Osteoblast (primary cell): ENCODE data around the gene CELF2. TPM values are rescaled to one million over a fixed set of nuclear protein-coding genes. Genes with fewer than 3 reads are reported as not detected.
"Not testable (repeated sequence)": the region's sequence is repeated elsewhere in the genome, so short reads cannot be mapped to it uniquely, and the experiment has no call there.

Experiments
- DNase-seq: peaks from one replicate; pipeline ENCODE4 v3.0.0; 2011; ENCODE audit warnings: low spot score, mixed read lengths; ENCODE audit not compliant: insufficient read length; ENCODE audit errors: missing footprints
- H2AFZ ChIP-seq: 2 replicates; pipeline ENCODE4 v1.6.0; 2011; ENCODE audit warnings: mild to moderate bottlenecking, low read length
- H3K27ac ChIP-seq: 2 replicates; pipeline ENCODE4 v1.5.1; 2011; ENCODE audit warnings: mild to moderate bottlenecking, low read depth, low read length, moderate library complexity
- H3K27me3 ChIP-seq: 2 replicates; pipeline ENCODE4 v1.6.0; 2012; ENCODE audit warnings: mild to moderate bottlenecking, control low read depth, inconsistent platforms, low read length, moderate library complexity; ENCODE audit not compliant: insufficient read depth
- H3K36me3 ChIP-seq: 2 replicates; pipeline ENCODE4 v1.5.1; 2011; ENCODE audit warnings: mild to moderate bottlenecking, low read length, control low read depth, moderate library complexity; ENCODE audit not compliant: insufficient read depth
- H3K4me1 ChIP-seq: 2 replicates; pipeline ENCODE4 v1.5.1; 2011; ENCODE audit warnings: mild to moderate bottlenecking, low read length, control low read depth, moderate library complexity; ENCODE audit not compliant: insufficient read depth
- H3K4me2 ChIP-seq: 2 replicates; pipeline ENCODE4 v1.6.0; 2011; ENCODE audit warnings: mild to moderate bottlenecking, low read length; ENCODE audit not compliant: insufficient read depth
- H3K4me3 ChIP-seq: fragments of 200-600 bp; sonication (generic); 3 replicates; pipeline ENCODE4 v1.5.1; 2012; ENCODE audit warnings: mild to moderate bottlenecking, low read length, inconsistent platforms; ENCODE audit not compliant: insufficient read depth
- H3K79me2 ChIP-seq: 2 replicates; pipeline ENCODE4 v1.6.0; 2012; ENCODE audit warnings: mild to moderate bottlenecking, low read length, control low read depth, inconsistent platforms; ENCODE audit not compliant: insufficient read depth
- H3K9me3 ChIP-seq: 2 replicates; pipeline ENCODE4 v1.5.1; 2011; ENCODE audit warnings: low read depth, low read length, control low read depth
- H4K20me1 ChIP-seq: 2 replicates; pipeline ENCODE4 v1.6.0; 2012; ENCODE audit warnings: mild to moderate bottlenecking, low read length, control low read depth; ENCODE audit not compliant: insufficient read depth
- total RNA-seq: library from RNA; depleted of rRNA; stranded (reverse); fragments of >200 nt; gene quantifications from 2 replicates; pipeline ENCODE4 v1.2.3, GENCODE V29; 2012
- TF ChIP-seq, protein P1 (sequence below): IDR thresholded peaks from 2 replicates; pipeline ENCODE4 v1.5.1; 2011; ENCODE audit warnings: mild to moderate bottlenecking, low read depth, low read length, moderate library complexity; ENCODE audit errors: extremely low read depth

The CELF2 gene
- total RNA-seq, 1 donor = 7.6 TPM

DNA sequence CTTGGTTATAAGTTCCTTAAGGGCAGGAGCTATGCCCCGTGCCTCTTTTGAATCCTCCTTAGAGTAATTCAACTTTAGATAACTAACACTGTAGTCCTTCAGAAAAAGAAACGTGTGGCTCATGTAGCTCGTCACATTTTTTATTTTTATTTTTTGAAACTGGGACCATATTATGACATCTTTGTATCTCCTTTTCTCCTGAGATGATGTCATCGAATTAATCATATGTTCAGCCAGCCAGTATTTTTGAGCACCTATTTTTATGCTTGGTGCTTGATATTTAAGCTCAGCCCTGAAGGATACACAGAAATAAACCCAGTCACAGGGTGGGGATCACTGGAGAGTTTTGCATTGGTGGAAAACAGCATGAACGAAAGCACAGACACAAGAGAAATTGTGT lies 22.6 kb upstream of the CELF2 start:
- H3K27me3 ChIP-seq = no peaks in the 10 kb centered on the region
- TF ChIP-seq, protein P1, sequence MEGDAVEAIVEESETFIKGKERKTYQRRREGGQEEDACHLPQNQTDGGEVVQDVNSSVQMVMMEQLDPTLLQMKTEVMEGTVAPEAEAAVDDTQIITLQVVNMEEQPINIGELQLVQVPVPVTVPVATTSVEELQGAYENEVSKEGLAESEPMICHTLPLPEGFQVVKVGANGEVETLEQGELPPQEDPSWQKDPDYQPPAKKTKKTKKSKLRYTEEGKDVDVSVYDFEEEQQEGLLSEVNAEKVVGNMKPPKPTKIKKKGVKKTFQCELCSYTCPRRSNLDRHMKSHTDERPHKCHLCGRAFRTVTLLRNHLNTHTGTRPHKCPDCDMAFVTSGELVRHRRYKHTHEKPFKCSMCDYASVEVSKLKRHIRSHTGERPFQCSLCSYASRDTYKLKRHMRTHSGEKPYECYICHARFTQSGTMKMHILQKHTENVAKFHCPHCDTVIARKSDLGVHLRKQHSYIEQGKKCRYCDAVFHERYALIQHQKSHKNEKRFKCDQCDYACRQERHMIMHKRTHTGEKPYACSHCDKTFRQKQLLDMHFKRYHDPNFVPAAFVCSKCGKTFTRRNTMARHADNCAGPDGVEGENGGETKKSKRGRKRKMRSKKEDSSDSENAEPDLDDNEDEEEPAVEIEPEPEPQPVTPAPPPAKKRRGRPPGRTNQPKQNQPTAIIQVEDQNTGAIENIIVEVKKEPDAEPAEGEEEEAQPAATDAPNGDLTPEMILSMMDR = no peak

DNA sequence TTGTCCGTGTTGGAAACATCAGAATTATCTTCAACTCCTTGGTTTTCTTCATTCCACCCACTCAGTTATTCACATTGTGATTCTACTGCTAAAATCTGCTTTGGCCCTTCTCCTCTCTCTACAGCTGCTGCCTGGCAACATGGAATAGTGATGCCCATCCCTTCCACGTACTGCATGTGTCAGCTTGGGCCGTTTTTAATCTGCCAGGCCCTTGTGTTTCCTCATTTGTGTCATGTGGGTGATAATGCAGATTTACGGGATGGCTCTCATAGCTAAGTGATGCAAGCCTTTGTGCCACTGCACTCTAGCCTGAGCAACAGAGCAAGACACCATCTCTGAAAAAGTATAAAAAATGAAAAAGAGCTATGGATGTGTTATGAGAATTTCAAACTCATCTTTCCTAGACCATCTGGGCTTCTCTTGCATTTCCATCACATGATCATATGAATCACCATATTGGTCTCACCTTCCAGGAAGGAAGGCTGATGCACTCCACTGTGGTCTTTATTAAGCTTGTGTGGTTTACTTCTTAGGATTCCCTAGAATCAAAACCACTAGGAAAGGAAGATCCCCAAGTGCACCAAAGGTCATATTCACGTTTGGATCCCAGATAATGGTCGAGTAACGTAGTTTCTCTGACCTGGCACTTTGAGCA lies 20.6 kb upstream of the CELF2 start:
- DNase-seq = no peak
- no peak overlapping the region for H3K4me2 ChIP-seq

More for the DNA sequence above, 22.6 kb upstream of the CELF2 start:
- no peak overlapping the region for H3K4me3 ChIP-seq
- H3K27ac ChIP-seq = no peak overlapping the region
- no peak for DNase-seq
- H3K4me2 ChIP-seq = no peak overlapping the region
- H4K20me1 ChIP-seq = no peaks in the 10 kb centered on the region
- no peaks in the 10 kb centered on the region for H3K9me3 ChIP-seq
- no peaks in the 10 kb centered on the region for H3K4me1 ChIP-seq
- no peak overlapping the region for H2AFZ ChIP-seq
- no peaks in the 10 kb centered on the region for H3K79me2 ChIP-seq
- H3K36me3 ChIP-seq = no peaks in the 10 kb centered on the region

DNA sequence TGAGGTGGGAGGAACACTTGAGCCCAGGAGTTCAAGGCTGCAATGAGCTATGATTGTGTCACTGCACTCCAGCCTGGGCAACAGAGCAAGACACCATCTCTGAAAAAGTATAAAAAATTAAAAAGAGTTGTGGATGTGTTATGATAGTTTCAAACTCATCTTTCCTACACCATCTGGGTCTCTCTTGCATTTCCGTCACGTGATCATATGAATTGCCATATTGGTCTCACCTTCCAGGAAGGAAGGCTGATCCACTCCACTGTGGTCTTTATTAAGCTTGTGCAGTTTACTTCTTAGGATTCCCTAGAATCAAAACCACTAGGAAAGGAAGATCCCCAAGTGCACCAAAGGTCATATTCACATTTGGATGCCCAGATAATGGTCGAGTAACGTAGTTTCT lies 18.2 kb upstream of the CELF2 start:
- not testable (repeated sequence) for H3K9me3 ChIP-seq, H3K27ac ChIP-seq, H3K4me3 ChIP-seq, H3K4me1 ChIP-seq, H4K20me1 ChIP-seq, H3K4me2 ChIP-seq, H3K36me3 ChIP-seq, H3K27me3 ChIP-seq, DNase-seq, H3K79me2 ChIP-seq, H2AFZ ChIP-seq

More for the DNA sequence above, 20.6 kb upstream of the CELF2 start:
- H4K20me1 ChIP-seq = no peaks in the 10 kb centered on the region
- no peak overlapping the region for H3K4me3 ChIP-seq
- H3K4me1 ChIP-seq = no peaks in the 10 kb centered on the region
- H3K27ac ChIP-seq = no peak overlapping the region
- H2AFZ ChIP-seq = no peak overlapping the region
- H3K36me3 ChIP-seq = no peaks in the 10 kb centered on the region
- no peaks in the 10 kb centered on the region for H3K79me2 ChIP-seq
- no peaks in the 10 kb centered on the region for H3K9me3 ChIP-seq
- TF ChIP-seq, protein P1 = no peak
- H3K27me3 ChIP-seq = no peaks in the 10 kb centered on the region

DNA sequence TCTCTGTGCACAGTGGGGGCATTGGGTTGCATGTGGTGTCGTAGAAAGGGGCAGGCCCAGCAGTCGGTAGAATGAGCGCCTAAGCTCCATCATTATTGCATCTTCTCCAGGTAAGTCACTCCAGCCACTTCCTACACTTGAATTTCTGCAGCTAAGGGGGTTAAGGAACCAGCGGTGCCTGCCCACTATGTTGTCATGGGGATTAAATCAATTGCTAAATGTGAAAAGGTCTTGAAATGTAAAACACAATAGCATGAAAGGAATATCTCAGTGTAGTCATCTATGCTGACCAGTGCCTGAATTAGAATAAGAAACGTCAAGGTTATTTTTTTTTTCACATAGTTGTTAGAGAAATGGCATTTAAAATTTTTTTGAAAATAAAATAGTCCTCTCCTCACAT lies 15.2 kb upstream of the CELF2 start:
- Histone ChIP-seq H3K27me3 (no peaks in the 10 kb centered on the region), H2AFZ (no peak overlapping the region), H3K36me3 (no peaks in the 10 kb centered on the region), H3K9me3 (no peaks in the 10 kb centered on the region), H3K4me1 (no peaks in the 10 kb centered on the region), H3K27ac (no peak overlapping the region), H3K79me2 (no peaks in the 10 kb centered on the region), H4K20me1 (no peaks in the 10 kb centered on the region), H3K4me3 (no peak overlapping the region), H3K4me2 (no peak overlapping the region)
- TF ChIP-seq, protein P1 = no peak
- no peak for DNase-seq
